ENCODE results near the gene CACNA1D. TPM values are rescaled to one million over a fixed set of nuclear protein-coding genes. Genes with fewer than 3 reads are reported as not detected.
"Not testable (repeated sequence)": the region's sequence is repeated elsewhere in the genome, so short reads cannot be mapped to it uniquely, and the experiment has no call there.

CACNA1D gene
- total and polyA plus RNA-seq, 12 donors, result 0.04 to 1.9 (median 0.49) TPM

DNA sequence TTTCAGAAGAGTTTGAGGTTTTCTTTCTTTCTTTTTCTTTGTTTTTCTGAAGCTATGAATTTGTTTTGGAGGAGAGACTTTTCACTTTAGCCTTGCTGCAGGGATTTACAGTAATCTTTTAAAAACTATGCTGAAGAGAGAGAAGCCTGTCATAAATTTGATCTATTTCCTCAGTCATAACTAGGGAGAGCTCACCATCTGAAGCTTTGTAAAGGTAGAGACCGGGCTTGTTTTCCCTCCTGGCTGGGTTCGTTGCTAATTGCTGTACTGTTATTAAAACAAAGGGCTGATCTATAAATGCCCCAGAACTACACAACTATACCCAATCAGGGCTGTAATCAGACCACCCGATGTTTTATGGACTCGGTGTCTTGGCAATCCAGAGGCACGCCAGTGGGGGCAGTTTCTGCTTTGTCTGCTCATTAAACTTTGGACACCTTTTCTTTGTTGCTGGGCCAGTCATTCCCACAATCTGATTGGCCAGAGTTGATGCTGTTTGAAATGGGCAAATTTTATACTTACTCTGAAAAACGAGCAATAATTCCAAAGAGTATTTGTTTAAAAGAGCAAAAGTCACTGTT lies 164.3 kb downstream of the CACNA1D start:
- Histone ChIP-seq H3K4me1 (no peaks in the 10 kb centered on the region), H3K27me3 (peaks cover 0 to 12% (median 0%) of the 10 kb centered on the region in 7 donors), H3K9me3 (peaks cover 0 to 37% (median 2%) of the 10 kb centered on the region in 11 donors), H3K36me3 (no peaks in the 10 kb centered on the region), H3K4me3 (no peak overlapping the region), H3K27ac (no peak overlapping the region)
- DNase-seq (no peak), ATAC-seq (no peak)
- TF ChIP-seq, protein P1, sequence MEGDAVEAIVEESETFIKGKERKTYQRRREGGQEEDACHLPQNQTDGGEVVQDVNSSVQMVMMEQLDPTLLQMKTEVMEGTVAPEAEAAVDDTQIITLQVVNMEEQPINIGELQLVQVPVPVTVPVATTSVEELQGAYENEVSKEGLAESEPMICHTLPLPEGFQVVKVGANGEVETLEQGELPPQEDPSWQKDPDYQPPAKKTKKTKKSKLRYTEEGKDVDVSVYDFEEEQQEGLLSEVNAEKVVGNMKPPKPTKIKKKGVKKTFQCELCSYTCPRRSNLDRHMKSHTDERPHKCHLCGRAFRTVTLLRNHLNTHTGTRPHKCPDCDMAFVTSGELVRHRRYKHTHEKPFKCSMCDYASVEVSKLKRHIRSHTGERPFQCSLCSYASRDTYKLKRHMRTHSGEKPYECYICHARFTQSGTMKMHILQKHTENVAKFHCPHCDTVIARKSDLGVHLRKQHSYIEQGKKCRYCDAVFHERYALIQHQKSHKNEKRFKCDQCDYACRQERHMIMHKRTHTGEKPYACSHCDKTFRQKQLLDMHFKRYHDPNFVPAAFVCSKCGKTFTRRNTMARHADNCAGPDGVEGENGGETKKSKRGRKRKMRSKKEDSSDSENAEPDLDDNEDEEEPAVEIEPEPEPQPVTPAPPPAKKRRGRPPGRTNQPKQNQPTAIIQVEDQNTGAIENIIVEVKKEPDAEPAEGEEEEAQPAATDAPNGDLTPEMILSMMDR (IDR thresholded peaks at IDR 0.05), result no peak
- WGBS, 2 donors, result 74 to 78% methylated on average over 6 of the region's 6 CpGs
- intact Hi-C loops (cut with DNase I), result no loop called here

DNA sequence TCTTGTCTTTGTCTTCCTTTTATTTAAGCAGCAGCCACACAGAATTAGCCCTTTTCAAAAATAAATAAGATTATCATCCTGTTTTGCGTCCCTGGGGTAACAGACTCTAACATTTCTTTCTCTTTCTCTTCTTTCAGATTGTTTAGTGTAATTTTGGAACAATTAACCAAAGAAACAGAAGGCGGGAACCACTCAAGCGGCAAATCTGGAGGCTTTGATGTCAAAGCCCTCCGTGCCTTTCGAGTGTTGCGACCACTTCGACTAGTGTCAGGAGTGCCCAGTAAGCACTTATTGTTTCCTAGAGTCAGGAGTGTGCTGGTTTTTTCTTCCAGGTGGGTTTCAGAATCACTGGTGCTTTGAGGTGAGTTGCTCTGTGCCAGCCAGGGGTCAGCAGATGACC lies 165.6 kb downstream of the CACNA1D start:
- DNase-seq (no peak), ATAC-seq (no peak)
- 93 to 95% methylated on average over 7 of the region's 7 CpGs for WGBS, 2 donors
- Histone ChIP-seq H3K4me1 (no peaks in the 10 kb centered on the region), H3K4me3 (no peak overlapping the region), H3K36me3 (no peaks in the 10 kb centered on the region), H3K27me3 (peaks cover 0 to 19% (median 0%) of the 10 kb centered on the region in 7 donors), H3K27ac (no peak overlapping the region), H3K9me3 (peaks cover 0 to 28% (median 0%) of the 10 kb centered on the region in 11 donors)
- intact Hi-C loops (cut with DNase I), result no loop called here
- TF ChIP-seq, protein P1 (IDR thresholded peaks at IDR 0.05), result no peak

DNA sequence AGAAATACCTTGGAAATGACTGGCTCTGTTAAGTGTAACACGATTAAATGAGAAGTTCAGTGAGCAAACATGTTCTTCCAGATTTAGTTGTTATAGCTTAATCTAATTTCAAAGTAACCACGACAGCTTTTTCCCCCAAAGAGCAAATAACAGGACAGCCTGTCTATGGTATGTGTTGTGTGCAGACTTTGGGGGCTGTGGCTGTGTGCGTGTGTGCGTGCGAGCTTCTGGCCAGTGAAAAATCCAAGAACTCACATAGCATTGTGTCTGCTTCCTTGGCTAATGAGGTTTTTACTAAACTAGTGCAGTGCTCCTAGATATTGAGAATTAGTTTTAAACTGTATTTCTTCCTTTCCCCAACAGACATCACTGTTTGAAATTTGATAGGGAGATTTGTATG lies 167.1 kb downstream of the CACNA1D start:
- TF ChIP-seq, protein P1 (IDR thresholded peaks at IDR 0.05), result no peak
- 88 to 91% methylated on average over 5 of the region's 5 CpGs for WGBS, 2 donors
- intact Hi-C loops (cut with DNase I), result no loop called here
- ATAC-seq, result no peak
- H3K36me3 ChIP-seq, result no peaks in the 10 kb centered on the region
- no peak for DNase-seq
- H3K27ac ChIP-seq, result no peak overlapping the region
- H3K4me3 ChIP-seq, result no peak overlapping the region
- H3K4me1 ChIP-seq, result no peaks in the 10 kb centered on the region
- peaks cover 0 to 27% (median 0%) of the 10 kb centered on the region in 11 donors for H3K9me3 ChIP-seq
- peaks cover 0 to 12% (median 0%) of the 10 kb centered on the region in 7 donors for H3K27me3 ChIP-seq

DNA sequence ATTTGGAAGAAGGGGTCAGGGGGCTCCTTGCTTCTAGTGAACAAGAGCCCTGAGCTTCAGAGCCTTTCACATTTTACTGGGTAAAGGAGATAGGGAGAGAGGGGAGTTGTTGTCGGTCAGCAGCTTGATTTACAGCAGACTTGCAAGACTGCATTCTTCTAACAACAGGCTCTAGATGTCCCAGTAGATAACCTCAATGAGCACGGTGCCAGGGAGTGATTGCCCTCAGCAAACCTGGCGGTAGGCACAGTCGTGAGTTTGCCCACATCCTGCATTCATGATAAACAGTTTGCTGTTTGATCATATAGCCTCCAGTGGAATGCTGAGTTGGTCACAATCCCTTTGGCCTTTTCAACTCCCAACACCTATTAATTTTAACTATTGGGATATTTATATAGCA lies 170.4 kb downstream of the CACNA1D start:
- intact Hi-C loops (cut with DNase I); H3K27ac ChIP-seq; H3K4me3 ChIP-seq; ATAC-seq; DNase-seq; H3K4me1 ChIP-seq; H3K36me3 ChIP-seq: not testable (repeated sequence)
- H3K9me3 ChIP-seq, result peaks cover 0 to 27% (median 0%) of the 10 kb centered on the region in 11 donors
- H3K27me3 ChIP-seq, result peaks cover 0 to 12% (median 5%) of the 10 kb centered on the region in 7 donors
- WGBS, 2 donors, result 72 to 73% methylated on average over 4 of the region's 4 CpGs
